Activated CD8-positive, alpha-beta memory T cell treated with anti-CD3 and anti-CD28 coated beads for 24 hours (primary cell): ENCODE data around the gene CTTNBP2.

Experiments
- DNase-seq: peaks from one replicate; pipeline ENCODE4 v3.0.0-alpha.2; 2020

Gene CTTNBP2

DNA sequence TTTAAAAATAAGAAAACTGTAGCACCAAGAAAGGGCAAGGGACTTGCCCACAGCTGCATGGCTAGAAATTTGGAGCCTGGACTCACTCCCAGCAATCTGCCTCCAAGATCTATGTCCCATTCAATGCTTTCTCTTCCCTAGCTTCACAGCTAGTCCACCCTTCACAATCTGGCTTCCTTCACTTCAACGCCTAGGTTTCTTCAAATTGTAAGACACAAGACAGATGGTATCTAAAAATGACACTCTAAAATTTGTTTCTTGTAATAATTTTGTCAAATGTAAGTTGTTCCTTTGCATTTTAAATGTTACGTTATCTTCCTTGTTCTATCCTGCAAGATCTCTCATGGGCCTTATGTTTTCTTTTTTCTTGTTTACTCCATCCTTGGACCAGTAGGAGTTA, 48.6 kb downstream of the CTTNBP2 start:
- no peak for DNase-seq

DNA sequence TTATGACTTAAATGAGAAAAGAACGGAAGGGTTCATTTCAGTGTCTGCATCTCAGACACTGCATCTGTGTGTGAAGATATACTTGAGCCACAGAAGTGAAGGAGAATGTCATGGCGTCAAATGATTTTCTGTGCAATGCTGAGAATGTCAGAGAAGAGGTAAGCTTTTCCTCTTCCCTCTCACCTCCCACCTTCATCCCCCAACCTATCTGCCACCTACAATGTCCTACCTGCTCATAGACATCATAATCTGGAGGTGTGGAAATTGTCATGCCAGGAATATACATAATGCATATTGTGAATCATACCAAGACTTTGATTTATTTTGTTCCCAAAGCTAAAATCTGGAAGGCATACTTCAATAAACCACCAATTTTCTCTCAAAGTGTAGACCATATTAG, 53.7 kb downstream of the CTTNBP2 start:
- no peak for DNase-seq

DNA sequence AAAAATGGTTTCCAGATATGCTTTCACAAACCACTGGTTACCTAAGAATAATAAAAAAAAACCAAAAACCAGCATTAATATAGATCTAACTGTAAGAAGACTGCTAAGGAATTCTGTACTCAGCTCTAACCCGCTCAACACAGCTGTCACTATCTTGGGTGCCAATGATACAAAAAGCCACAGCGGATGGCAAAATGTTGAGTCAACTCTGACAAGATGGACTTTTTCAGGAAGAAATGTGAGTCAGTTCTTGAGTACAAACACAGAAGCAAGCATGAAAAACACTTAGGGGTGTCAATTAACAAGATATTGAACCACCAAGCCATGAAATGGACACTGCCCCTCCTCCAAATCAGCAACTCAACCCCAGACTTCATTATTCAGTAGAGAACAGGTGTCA, 55.0 kb downstream of the CTTNBP2 start:
- DNase-seq: no peak

DNA sequence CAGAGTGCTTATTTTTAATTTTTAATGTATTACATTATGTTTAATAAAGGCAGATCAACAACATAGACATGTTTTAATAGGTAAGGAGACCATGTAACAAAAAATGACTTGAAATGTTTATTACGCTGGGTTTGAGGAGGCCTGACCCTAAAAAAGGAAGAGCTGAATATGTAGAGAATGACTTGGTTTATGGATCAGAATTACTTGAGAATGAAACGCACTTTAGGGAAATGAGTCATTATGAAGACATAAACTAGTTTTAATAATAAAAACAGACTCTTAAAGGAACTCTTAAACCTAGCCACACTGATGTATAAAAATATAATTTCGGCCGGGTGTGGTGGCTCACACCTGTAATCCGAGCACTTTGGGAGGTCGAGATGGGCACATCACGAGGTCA, 56.5 kb downstream of the CTTNBP2 start:
- DNase-seq: no peak

DNA sequence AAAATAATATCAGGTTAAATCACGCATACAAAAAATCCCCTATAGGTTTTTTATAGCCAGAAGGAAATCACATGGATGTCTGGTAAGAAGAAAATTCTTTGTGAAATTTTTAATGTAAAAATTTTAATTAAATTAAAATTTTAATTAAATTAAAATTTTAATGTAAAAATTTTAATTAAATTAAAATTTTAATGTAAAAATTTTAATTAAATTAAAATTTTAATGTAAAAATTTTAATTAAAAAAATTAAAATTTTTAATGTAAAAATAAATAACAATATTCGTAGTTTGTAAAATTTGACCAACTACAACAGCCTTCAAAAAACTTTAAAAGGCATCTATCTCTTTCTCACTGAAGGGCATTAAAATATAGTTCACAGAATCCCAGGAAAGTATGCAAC, 61.5 kb downstream of the CTTNBP2 start:
- DNase-seq: no peak

DNA sequence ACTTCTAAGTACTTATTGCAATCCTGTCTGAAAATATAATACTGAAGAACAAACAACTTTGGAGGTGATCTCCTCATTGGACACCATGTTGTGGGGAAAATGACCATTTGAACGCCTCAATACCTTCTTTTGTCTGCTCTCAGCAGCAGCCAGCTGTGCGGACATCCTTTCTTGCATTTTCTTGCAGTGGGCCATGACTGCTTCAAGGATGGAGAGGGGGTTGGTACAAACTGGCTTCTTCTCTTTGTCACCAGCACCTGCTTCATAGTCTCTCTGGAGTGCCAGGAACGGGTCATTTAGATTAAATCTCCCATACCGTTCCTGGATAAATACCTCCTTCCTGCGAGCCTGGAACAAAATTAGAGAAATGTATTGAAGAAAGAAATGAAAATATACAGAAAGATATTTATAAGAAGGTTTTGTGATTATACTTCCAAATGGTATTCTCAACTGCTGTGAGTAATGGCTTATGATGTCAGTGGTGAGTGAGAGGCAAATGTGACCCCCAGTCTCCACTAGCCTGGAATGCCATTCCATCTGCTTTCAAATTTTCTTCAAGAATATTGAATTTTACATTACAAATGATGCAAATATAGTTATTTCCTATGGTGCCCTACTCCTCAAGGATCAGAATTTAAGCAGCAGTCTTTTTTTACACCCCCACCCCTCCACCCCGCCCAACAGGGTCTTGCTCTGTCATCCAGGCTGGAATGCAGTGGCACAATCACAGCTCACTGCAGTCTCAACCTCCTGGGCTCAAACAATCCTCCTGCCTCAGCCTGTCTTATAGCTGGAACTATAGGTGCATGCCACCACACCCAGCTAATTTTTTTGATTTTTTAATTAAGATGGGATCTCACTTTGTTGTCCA, 62.4 kb downstream of the CTTNBP2 start:
- no peak for DNase-seq

DNA sequence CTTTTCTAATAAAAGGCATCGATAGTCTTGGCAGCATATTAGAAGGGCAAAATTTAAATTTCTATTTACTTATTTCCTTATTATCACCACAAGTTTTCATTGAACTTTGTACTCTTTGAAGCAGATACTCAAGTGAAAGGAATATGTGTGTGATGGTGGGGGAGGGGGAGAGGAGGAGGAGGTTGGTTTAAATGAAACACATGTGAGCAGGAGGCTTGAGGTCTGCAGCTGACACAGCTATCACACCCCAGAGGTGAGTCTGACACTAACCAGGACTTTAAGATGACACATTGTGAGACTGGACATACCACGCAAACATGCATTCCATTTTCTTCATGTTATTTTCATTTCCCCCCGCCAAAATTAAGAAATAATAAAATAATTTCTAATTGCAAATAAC, 63.3 kb downstream of the CTTNBP2 start:
- no peak for DNase-seq

DNA sequence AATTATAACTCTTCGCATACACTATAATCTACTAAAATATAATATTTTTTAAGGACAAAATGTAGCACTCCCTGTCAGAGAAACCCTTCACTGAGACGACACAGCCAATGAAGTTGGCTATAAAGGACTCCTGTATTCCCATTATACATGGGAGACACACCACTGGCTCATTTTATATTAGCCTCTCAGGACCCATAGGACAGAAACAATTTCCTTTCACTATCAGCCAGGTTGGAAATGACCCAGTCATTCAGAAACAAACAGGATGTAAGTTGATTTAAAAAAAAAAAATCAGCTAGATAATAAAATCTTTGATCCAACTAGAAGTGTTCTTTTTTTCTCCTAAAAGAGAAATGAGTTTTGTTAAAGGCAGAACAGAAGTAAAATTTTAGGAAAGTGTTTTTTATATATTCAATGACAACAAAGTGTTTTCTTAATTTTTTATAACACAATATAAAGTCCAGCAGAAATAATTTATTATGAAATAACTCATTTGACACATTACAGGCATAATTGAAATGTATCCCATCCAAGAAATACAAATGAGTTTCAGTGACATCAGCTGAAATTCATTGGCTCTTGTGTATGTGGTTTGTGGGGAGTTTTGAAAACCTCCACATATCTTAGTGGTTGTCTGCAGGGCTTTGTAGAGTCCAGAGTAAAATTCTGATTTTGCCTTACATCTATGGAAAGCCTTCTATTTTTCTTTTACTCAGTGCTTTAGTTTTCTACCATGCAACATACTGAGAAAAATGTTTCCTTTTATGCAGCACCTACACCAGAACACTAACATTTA, 64.1 kb downstream of the CTTNBP2 start:
- DNase-seq: no peak

DNA sequence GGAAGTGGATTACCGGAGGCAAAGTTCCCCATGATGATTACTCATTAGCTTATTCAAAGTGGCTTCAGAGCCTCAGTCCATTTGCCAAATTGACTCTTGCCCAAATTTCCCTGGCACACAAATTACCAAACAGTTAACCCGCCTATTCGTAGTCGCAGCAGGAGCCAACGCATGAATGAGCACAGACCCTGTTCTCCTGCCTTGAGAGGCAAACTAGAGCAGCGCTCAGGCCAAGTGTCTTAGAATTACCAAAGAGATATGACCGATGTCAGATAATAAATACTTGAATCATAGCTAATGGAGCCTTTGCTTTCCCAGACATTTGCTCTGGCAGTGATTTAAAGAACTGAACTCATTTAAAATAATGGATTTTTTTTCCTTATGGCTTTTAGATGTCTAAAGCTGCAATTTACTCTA, 64.9 kb downstream of the CTTNBP2 start:
- no peak for DNase-seq

DNA sequence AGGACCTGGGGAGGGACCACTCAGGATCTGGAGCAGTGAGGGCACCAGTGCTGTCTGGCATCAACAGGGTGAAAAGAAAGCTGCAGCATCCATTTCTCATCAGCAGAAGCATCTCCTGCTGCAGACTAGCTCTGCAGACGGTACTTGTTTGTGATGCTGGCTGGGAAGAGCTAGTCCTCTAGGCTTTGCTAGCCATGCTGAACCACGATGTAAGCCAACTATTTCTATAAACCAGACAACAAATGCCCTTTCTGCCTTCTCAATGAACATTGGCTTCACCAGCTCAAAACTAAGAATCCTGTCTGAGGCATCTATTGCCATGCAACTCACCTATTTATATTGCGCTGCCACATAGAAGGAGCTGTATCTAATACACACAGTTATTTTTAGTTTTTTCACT, 65.6 kb downstream of the CTTNBP2 start:
- no peak for DNase-seq

DNA sequence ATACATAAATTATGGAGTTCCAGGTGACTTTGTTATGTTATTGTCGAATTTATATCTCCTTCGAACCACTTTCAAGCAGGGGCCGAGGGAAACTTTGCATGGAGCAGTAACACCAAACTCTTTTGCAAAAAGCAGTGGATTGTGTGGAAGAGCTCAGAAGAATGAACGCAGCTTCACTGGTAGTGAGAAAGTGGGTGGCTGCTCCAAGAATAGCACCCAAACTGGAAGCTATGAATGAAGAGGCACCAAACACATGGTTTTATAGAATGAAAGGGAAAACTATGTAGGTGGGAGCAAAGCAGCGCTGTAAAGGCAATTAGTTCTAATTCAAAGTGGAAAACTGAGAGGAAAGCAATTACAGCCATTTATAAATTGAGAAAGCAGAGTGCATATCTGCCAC, 67.2 kb downstream of the CTTNBP2 start:
- DNase-seq: no peak

DNA sequence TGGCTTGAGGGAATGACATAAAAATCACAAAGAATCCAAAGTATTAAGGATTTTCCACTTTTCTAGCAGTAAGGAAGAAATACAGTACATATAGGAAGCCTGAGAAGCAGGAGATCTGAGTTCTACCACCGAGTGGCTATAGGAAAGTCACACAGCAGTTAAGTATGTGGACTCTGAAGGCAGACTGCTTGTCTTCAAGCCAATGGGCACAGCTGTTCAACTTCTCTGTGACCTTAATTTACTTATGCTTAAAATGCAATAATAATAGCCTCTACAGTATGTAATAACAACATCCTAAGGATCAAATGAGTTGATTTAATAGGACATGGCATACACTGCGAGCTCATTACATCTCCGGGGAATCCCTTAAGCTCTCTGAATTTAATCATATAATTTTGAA, 68.0 kb downstream of the CTTNBP2 start:
- no peak for DNase-seq

DNA sequence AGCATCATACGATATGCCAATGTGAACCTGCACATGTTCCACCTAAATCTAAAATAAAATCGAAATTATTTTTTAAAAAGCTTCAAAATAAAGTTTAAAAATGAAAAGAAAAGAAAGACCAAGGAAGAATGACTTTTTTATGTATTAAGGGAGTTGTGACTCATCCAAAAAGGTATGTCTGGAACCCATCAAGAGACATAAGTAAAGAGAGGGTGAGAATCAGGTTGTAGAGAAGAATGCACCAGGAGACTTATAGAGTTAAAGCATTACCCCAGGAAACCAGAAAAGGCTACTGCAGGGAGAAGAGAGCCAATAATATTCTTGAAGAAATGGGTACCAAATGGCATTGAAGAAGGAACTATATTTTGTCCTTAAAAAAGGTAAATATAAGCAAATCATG, 69.8 kb downstream of the CTTNBP2 start:
- DNase-seq: no peak

DNA sequence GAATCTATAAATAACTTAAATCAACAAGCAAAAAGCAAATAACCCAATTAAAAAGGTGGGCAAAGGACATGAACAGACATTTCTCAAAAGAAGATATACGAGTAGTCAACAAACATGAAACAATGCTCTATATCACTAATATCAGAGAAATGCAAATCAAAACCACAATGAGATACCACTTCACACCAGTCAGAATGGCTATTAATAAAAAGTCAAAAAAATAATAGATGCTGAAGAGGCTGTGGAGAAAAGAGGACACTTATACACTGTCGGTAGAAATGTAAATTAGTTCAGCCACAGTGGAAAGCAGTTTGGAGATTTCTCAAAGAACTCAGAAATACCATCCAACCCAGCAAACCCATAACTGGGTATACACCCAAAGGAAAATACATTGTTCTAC, 70.6 kb downstream of the CTTNBP2 start:
- no peak for DNase-seq

DNA sequence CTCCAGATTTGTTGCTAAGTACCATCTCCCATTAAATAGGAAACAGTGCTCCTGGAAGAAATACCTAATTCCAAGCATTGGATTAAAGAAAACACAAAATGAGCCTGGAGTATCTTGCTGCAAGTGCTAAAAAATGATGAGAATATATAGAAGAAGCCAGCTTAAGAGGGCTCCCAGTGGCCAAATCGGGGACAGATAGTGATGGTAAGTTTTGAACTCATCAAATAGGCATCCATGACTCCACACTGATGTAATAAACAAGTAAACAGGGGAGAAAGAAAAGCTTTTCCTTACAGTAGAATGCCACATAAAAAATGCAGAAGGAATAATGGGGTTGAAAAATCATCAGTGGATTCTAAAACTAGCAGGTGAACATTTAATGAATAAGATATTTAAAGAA, 72.4 kb downstream of the CTTNBP2 start:
- DNase-seq: no peak

DNA sequence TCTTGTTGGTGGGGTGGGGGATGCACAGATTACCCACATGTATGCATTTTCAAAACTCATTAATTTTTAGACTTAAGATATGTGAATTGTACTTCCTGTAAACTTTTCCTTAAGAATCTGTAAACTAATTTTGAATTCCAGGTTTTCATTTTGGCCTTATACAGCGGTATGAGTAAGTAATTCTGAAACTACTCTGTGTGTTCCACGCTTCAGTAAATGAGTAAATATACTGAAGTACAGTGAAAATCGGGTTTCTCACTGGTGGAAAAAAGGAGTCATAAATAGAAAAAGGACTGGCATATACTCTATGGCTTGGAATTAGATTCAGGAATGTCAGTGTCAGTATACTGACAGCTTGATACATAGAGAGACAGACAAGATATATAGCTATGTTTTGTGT, 72.8 kb downstream of the CTTNBP2 start:
- no peak for DNase-seq

DNA sequence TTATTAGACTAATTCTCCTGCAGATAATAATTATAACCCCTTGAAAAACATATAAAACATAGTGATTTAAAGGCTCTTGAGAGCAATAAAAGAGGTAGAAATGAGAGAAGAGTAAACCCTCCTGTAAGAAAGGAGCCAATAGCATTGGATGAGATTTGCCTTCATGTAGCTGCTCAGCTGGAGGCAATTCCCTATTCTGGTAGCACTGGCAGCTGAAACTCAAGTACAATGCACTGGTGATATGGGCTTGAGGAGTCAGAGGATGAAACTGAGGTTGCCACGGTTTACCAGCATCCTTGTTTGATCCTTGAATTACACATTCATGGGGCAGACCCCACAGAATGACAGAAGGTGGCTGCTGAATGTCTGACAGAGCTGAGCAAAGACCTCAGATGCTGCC, 76.4 kb downstream of the CTTNBP2 start:
- DNase-seq: no peak

DNA sequence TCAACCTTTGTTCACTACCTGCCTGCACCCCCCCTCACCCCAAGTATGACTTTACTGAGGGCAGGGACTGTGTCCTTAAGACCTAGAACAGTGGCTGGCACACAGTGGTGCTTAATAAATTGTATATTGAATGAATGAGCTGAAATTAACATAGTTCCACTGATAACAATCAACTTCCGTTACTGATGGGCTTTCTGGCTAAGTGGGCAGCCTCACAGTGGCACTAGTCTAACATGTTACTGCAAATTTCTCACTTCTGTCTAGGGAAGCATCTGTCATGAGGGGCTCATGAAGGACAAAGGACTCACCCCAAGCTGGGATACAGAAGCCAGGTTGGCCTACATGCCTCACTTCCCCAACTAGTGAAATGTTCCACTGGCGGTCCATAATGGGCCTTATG, 79.3 kb downstream of the CTTNBP2 start:
- no peak for DNase-seq

DNA sequence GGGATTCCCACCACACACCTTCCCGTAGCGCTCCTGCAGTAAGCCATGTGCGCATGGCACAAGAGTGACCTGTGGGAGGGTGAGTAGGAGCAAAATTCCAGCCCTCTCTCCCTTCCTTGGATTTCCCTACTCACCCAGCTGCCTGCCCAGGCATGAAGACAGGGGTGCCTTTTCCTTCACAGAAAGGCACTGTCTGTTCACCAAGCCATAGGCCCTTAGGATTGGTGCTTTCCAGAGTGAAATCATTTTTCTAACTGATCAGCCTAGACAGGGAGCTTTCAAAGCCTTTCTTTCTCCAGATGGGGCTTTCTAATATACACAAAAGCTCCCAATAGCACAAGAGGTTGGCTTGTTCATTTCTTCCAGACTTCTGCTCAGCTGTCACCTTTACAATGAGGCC, 79.7 kb downstream of the CTTNBP2 start:
- DNase-seq: no peak

DNA sequence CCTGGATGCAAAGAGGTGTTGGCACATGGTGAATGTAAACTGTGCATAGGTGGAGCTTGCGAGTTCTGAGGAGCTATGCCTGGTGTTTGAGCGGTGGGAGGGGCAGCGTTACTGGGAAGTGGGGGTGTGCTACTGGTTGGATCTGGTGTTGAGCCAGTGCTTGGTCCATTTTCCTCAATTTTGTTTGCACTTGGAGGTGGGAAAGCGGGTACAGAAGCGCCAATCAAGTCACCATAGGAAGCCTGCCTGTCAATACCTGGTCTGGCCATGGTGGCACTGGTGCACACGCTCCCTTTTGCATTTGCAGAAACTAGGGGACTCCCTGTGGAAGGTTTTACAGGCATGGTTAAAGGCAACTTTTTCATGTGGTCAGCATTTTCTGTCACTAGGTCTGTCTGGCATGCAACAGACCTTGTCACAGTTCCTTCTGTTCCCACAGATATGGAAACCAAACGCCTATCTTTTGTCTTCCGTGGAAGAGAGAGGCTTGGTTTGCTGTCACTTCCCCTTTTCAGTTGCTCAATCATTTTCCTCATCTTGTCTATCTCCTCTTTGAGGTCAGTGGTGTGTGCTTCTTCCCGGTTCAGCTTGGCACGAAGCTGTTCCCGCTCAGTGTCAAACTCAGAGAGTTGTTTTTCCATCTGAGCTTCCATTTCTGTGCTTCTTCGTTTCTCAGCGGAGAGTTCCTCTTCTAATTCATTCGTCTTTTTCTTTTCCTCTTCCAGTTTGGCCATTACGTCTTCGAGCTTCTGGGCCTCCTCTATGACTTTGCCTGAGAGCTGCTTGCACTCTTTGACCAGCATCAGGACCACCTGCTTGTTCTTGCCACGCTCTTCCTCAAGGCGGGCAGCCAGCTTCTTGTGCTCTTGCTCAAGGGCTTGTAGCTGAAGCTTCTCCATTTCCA, 81.1 kb downstream of the CTTNBP2 start:
- no peak for DNase-seq

DNA sequence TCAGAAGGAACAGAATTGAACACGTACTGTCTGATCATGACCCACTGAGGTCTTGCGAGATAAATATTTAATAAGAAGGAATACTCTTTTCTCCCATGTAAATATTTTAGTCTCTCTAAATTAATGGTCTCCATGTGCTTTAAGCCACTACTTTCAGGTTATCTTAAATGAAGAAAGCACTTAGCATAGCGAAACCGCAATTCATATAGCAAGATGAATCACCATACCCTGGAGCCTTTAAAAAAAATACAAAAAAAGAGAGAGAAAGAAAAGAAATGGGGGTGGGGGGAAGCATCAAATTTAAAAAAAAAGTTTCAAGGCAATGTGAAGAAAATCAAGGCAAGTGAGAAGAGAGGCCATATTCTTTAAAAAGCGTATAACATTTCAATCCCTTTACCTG, 82.5 kb downstream of the CTTNBP2 start:
- DNase-seq: no peak

DNA sequence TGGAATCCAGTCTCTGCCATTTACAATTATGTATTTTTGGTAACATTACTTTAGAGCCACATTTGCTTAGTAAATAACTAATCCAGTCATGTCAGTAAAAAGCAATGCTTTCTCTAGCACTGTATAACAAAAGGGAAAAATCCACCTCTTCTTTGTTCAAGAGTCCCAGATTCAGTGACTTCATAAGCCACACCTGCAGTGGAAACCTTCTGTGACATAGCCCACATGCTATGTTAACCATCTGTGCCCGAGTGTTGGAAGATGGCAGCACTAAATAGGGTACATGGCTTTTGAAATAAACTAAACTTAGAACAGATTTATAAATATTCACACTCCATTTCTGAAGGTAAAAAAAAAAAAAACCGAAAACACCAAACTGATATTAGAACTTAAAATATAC, 83.0 kb downstream of the CTTNBP2 start:
- no peak for DNase-seq

DNA sequence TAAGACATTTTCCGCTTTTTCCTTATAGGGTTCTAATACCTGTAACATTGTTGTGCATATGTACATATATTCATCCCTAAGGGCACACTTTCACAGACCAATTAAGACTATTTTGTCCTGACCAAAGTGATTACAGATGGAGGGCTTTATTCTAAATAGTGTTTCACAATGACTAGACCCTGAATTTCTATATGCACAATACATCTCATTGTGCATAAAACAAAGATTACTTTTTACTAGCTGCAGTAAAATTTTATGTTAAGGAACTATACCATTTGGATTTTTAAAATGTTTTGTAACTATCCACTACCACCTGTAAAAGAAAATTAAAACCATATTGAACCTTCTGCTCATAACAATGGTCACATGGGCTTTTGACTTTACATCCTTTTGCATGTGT, 87.8 kb downstream of the CTTNBP2 start:
- no peak for DNase-seq
